ENCODE data around the gene SMOC2.
"Not testable (repeated sequence)": the region's sequence is repeated elsewhere in the genome, so short reads cannot be mapped to it uniquely, and the experiment has no call there.

The SMOC2 gene

DNA sequence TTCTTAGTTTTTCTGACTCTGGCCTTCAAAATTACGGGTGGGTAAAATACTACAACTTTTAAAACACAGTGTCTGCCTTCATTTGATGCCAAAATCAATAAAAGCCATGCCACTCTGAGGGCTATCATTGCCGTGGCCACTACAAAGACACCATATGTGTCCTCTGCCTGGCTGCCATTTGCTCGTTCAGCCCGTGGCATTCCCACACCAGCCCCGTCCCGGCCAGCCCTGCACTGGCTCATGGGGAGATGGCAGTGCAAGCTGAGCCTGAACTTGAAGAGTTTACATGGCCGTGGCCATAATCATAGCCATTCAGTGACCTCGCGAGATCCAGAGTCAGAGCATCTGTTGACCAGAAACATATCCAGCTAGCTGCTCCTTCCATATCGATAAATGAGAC is 79.2 kb downstream of the SMOC2 start:
- DNase-seq: no peak

- no peak for DNase-seq
Observed at GRCh38 chr6:168524571-168525001, 83.6 kb downstream of the SMOC2 start.

DNA sequence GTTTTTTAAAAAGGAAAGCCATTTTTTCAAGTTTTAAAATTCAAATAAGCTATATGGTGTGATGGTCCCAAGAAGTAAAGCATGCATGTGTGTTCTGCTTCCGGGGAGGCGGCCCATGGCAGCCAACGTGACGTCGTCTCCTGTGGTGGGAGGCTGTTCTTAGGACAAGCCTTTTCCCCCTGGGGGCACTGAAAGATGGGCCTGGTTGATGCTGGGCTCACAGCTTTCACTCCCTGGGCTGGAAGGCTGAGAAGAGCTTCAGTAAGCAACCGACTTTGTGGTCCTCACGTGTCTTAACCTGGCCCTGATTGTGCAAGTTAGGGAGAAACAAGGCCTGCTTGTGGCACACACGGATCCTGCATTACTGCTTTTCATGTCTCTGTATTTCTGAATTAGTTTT is 84.1 kb downstream of the SMOC2 start:
- no peak for DNase-seq

- DNase-seq: no peak
Observed at GRCh38 chr6:168525926-168526630, 85.1 kb downstream of the SMOC2 start.

DNA sequence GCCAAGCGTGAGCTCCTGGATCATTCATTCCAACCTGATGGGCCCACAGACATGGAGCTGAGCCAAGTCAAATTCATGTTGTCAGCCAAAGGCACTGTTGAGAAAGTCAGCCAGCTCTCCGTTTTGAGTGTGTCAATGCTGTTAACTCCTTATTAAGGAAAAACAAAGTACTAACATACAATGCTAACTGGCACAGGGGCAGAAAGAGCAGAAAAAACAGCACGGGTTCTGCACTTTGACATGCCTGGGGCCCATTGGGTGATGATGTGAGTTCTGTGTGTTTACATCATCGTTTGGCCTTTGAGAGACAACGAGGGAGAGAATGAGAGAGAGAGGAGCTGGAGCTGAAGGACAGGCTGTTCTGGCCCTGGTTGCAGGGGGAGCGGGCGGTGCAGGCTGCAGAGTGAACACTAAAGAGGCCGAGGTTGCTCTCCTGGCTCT is 85.9 kb downstream of the SMOC2 start:
- DNase-seq: no peak

DNA sequence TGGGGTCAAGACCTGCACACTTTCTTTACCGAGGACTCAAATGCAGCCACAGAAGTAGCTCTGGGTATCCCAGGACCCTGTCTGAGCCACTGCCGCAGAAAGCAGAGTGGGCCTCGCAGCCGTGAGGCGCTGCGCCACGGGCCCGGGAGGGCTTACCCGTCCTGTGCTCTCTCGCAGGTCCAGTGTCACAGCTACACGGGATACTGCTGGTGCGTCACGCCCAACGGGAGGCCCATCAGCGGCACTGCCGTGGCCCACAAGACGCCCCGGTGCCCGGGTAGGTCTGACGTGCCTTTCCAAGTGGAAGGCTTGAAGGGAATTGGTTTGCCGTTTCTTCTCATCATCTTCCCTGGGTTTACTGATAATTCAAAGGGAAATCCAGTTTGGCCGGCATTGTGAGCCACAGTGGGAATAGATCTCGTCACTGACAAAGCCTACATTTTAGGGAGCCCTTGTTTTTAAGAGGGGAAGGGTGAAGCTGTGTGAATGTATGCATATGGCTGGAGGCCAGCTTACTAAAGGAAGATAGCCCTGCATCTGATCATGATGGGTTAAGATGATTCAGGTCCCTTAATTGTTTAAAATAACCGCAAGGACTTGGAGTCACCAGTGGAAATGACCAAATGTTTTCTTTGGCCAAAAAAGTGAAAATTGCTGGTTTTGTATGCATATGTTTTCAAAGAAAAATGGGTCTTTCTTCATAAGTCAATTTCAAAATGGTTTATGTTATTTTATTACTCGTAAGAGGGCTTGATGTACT is 86.6 kb downstream of the SMOC2 start:
- DNase-seq: no peak

DNA sequence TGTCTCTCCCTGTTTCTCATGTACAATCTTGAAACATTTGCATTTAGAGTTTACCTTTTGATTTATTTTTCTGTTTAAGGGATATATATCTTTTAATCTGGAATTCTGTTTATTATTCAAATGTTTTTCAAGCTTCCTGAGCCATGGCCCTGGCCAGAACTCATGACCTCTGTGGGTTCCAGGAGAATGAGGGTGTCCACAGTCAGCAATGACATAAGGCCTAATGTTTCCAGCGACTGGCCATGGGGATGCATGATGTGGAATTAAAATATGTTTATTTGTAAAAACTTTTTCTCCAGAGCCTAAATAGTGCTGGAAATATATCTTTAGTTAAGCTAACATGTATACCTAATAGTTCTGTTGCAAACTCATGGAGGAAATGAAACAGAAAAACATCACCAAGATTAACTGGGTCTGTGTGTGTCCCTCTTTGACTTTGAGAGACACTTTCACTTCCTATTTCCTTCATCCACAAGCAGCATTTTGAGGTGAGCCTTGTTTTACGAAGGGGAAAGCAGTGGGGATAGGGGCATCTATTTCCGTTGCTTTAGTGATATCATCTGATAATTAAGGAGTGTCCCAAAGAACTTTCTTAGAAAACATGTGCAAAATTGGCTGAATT is 87.6 kb downstream of the SMOC2 start:
- DNase-seq: no peak

DNA sequence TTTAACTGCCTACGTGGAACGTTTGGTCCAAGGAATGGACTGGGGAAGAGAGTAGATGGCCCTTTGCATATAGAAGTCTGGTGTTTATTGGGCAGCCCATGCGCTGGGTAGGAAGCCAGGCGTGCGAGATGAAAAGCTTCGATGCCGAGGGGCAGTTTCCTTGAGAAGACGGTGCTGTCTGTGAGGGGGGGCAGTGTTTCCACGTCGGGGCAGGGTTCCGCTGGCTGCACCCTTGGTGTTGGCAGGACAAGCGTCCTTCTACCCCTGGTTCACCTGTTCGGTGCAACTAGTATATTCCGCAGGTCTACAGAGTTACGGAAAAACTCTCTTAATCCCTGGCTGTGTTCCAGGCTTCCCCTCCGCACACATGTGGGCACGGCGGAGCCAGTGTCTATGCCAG is 88.2 kb downstream of the SMOC2 start:
- no peak for DNase-seq

DNA sequence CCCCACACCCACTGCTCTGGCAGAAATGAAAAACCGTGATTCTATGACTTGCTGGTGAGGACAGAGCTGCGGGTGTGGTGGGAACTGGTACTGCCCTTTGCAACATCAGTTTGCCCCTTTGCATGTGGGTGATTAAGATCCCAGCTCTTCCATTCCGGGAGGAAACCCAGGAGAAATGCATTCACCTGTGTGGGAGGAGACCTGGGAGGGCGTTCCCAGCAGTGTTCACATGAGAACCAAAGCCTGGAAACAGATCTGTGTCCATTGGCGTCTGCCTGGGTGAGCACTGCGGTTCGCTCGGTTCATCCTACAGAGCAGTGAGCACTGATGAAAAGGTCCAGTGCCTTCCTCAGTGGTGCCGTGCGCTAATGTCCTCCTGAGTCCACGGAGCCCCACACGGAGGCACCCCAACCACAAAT is 89.7 kb downstream of the SMOC2 start:
- no peak for DNase-seq

- DNase-seq: no peak
Observed at GRCh38 chr6:168532070-168532469, 91.1 kb downstream of the SMOC2 start.

DNA sequence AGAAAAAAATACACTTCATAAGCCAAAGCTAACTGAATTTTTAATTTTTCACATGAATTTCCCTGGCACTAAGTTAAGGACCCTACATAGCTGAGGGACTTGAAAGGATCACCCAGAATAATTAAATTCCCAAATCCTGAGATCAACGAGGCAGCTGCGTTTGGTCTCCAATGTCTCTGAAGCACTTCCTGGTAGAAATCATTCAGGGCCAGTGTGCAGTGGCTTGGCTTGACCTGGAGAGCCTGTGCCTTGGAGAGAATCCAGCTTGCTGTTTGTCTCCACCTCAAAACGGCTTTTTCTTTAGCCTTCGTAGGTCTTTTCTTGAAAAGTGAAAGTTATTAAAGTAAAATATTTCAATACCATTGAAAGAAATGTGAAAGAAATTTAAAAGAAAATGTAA is 92.4 kb downstream of the SMOC2 start:
- DNase-seq: no peak

GRCh38 chr6:168534265-168534664 is 93.3 kb downstream of the SMOC2 start:
- DNase-seq: no peak

DNA sequence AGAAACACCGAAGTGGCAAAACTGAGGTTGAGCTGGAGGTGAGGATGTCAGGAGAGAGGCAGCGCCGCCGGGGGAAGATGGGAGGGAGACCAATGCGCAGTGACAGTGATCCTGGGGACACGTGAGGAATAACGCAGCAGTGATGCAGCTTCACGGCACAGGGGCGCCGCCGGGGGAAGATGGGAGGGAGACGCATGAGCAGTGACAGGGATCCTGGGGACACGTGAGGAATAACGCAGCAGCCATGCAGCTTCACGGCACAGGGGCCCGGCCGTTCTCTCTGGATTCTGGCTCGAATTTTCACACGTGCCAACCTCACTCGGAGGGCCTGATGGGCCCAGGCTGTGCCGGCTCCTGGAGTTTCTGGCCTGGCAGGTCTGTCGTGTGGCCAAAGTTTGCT is 94.7 kb downstream of the SMOC2 start:
- DNase-seq: no peak

DNA sequence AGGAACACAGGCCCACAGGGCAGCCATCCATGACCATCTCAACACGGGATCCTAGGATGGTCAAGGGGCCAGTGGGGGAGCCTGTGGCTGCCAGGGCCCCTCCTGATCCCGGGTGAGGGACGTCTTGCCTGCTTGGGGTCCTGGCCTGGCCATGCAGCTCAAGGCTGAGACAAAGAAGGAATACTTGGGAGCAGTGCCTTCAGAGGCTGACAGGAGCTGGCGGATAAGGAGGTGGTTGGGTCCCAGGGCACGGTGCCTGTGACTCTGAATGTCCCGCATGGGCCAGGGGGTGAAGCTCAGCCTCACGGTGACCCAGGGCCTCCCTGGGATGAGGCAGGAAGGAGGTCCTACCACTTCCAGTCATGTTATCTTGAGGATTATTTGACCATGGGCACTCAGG is 95.2 kb downstream of the SMOC2 start:
- no peak for DNase-seq

DNA sequence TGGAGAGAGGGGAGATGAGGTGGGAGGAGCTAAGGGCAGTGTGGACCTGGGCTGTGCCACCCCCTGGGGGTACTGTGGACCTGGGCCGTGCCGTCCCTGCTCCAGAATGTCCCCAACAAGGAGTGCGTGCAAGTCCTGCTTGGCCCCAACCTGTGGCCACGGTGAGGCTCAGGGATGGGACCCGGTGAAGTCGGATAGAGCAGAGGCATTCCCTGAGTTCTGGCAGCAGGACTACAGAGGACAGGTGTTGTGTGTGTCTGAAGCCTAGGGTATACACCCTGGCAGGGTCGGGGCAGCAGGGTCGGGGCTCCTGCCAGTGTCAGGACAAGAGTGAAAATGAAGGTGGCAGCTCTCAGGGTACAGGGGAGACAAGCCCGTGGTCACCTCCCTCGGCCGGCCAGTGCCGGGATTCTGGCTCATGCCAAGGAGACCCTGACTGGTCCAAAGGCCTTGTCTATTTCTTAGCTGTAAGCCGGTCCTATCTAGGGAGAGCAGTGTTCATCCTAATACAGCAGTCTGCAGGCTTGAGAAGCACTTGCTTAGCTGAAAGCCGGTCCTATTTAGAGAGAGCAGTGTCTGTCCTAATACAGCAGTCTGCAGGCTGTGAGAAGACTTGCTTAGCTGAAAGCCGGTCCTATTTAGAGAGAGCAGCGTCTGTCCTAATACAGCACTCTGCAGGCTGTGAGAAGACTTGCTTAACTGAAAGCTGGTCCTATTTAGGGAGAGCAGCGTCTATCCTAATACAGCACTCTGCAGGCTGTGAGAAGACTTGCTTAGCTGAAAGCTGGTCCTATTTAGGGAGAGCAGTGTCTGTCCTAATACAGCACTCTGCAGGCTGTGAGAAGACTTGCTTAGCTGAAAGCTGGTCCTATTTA is 95.9 kb downstream of the SMOC2 start:
- no peak for DNase-seq

GRCh38 chr6:168537540-168537884 is 96.5 kb downstream of the SMOC2 start:
- no peak for DNase-seq

GRCh38 chr6:168538188-168538891 is 97.4 kb downstream of the SMOC2 start:
- not testable (repeated sequence) for DNase-seq

DNA sequence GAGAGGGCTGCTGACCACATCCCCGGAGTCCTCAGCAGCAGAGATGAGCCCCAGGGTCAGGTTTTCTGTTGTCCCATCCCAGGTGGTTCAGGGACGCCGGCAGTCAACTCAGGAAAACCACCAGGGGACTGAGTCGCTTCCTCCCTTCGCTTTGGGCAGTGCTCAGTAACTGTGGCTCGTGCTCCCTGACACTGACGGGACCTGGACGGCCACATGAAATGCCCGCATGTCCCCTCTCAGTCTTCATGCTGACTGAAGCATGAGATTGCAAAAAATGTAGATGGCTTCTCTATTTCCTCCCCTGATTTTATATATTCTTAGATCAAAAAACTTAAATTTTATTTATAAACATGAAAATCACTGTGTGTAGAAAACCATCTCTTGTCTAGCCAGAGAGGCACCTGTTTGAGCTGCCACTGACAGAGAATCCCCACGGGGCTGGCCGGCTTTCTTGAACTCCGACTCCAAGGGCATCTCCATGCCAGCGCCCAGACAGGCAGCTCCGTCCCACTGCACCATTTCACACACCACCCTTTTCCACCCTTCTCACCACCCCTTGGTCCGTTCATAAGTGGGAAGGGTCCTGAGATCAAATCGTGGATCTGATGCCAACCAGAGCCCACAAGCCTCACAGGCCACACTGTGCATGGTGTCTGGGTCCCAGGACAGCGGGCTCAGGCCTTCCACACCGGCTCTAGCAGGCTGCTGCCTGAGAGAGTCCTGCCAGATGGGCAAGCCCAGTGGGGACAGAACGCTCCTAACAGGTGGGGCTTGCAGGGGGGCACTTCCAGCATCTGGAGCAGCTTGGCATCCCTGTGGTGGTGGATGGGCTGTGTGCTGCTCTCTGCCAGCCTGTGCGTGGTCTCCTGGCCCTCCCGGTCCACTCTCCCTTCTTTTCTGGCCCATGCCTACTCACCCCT is 98.2 kb downstream of the SMOC2 start:
- DNase-seq: no peak

DNA sequence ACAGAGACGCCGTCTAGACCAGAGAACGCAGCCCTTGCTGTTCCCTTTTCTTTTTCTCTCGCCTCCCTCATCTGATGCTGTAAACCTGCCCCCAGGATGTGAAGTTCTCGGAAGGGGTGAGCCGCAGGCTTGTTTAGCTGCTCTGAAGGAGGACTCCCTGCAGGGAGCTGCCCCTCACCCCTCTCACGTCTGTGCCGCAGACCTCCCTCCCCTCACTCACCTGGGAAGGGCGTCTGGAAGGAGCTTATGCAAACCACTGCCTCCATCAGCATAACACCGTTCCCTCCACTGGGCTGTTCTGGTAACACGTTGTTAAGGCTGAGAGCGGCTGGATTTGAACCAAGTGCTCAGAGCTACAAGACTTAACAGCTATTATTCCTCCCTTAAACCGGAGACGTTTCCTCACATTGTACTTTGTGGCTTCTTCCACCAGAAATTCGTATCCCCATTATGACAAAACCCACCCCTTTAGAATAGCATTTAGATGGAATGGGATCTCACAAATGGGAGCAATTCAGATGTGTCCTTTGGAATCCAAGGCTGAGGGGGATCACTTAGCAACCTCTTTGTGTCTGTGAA is 99.8 kb downstream of the SMOC2 start:
- DNase-seq: no peak

DNA sequence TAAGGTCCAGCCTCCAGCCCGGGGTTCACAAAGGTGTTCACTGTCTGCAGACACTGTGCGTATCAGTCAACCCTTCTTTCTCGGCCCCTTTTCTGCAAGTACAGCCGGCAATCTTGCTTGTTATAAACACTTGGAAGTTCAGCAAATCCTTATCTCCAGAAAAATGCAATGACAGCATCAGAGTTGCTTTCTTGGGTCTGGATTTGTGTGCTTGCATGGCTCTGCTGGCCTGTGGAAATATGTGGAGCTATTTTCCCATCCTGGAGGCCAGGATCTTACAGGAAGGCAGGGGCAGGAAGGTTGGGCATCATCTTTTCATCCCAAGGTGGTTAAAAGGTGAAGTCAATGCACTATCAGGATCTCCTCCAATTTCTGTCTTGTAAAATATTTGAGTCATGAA is 100.3 kb downstream of the SMOC2 start:
- no peak for DNase-seq

- no peak for DNase-seq
Observed at GRCh38 chr6:168542301-168542700, 101.3 kb downstream of the SMOC2 start.
